Measurements from ENCODE around the gene NAA40.

Gene NAA40

DNA sequence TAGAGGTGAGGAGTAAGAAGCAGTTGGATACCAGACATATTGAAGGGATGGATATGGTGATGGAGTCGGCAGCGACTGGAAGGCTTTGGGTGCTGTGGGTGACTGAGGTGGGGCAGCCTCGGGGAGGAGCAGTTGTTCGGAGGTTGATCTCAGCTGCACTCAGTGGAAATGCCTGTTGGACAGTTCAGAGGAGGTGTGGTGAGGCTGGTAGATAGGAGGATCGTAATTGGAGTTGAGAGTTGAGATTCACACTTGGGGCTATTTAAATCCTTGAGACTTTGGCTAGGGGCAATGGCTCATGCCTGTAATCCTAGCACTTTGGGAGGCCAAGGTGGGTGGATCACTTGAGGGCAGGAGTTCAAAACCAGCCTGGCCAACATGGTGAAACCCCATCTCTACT lies 54.3 kb downstream of the NAA40 start:
- TF ChIP-seq ZNF565 (CRISPR knock-in tag; conservative IDR thresholded peaks at IDR 0.05; ENCODE audit: low read depth) (no peak), ZNF8 (CRISPR knock-in tag; IDR thresholded peaks at IDR 0.05) (no peak), TCF4 (CRISPR knock-in tag; IDR thresholded peaks at IDR 0.05; ENCODE audit: borderline replicate concordance) (no peak), ARNTL (CRISPR knock-in tag; IDR thresholded peaks at IDR 0.05; ENCODE audit: borderline replicate concordance, low read depth) (no peak), GLIS3 (CRISPR knock-in tag; IDR thresholded peaks at IDR 0.05) (no peak), CSDC2 (CRISPR knock-in tag; IDR thresholded peaks at IDR 0.05) (no peak), SNAI2 (CRISPR knock-in tag; IDR thresholded peaks at IDR 0.05) (no peak), PPARA (CRISPR knock-in tag; IDR thresholded peaks at IDR 0.05; ENCODE audit: borderline replicate concordance) (no peak), ISL1 (CRISPR knock-in tag; IDR thresholded peaks at IDR 0.05) (no peak), TOX (CRISPR knock-in tag; IDR thresholded peaks at IDR 0.05; ENCODE audit: borderline replicate concordance) (no peak), ZFP30 (CRISPR knock-in tag; IDR thresholded peaks at IDR 0.05) (no peak), OSR1 (CRISPR knock-in tag; IDR thresholded peaks at IDR 0.05) (no peak), ZC3H10 (CRISPR knock-in tag; IDR thresholded peaks at IDR 0.05) (no peak), ESRRG (CRISPR knock-in tag; IDR thresholded peaks at IDR 0.05) (no peak), BACH2 (CRISPR knock-in tag; IDR thresholded peaks at IDR 0.05; ENCODE audit: borderline replicate concordance) (no peak), RARB (CRISPR knock-in tag; IDR thresholded peaks at IDR 0.05) (no peak)
- TF ChIP-seq, protein P1, sequence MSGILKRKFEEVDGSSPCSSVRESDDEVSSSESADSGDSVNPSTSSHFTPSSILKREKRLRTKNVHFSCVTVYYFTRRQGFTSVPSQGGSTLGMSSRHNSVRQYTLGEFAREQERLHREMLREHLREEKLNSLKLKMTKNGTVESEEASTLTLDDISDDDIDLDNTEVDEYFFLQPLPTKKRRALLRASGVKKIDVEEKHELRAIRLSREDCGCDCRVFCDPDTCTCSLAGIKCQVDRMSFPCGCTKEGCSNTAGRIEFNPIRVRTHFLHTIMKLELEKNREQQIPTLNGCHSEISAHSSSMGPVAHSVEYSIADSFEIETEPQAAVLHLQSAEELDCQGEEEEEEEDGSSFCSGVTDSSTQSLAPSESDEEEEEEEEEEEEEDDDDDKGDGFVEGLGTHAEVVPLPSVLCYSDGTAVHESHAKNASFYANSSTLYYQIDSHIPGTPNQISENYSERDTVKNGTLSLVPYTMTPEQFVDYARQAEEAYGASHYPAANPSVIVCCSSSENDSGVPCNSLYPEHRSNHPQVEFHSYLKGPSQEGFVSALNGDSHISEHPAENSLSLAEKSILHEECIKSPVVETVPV (CRISPR knock-in tag; IDR thresholded peaks at IDR 0.05), result no peak
- TF ChIP-seq, protein P2, sequence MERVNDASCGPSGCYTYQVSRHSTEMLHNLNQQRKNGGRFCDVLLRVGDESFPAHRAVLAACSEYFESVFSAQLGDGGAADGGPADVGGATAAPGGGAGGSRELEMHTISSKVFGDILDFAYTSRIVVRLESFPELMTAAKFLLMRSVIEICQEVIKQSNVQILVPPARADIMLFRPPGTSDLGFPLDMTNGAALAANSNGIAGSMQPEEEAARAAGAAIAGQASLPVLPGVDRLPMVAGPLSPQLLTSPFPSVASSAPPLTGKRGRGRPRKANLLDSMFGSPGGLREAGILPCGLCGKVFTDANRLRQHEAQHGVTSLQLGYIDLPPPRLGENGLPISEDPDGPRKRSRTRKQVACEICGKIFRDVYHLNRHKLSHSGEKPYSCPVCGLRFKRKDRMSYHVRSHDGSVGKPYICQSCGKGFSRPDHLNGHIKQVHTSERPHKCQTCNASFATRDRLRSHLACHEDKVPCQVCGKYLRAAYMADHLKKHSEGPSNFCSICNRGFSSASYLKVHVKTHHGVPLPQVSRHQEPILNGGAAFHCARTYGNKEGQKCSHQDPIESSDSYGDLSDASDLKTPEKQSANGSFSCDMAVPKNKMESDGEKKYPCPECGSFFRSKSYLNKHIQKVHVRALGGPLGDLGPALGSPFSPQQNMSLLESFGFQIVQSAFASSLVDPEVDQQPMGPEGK (CRISPR knock-in tag; IDR thresholded peaks at IDR 0.05; ENCODE audit: borderline replicate concordance), result no peak
- TF ChIP-seq, protein P3, sequence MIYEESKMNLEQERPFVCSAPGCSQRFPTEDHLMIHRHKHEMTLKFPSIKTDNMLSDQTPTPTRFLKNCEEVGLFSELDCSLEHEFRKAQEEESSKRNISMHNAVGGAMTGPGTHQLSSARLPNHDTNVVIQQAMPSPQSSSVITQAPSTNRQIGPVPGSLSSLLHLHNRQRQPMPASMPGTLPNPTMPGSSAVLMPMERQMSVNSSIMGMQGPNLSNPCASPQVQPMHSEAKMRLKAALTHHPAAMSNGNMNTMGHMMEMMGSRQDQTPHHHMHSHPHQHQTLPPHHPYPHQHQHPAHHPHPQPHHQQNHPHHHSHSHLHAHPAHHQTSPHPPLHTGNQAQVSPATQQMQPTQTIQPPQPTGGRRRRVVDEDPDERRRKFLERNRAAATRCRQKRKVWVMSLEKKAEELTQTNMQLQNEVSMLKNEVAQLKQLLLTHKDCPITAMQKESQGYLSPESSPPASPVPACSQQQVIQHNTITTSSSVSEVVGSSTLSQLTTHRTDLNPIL (CRISPR knock-in tag; IDR thresholded peaks at IDR 0.05; ENCODE audit: low read depth), result no peak
- TF ChIP-seq, protein P4, sequence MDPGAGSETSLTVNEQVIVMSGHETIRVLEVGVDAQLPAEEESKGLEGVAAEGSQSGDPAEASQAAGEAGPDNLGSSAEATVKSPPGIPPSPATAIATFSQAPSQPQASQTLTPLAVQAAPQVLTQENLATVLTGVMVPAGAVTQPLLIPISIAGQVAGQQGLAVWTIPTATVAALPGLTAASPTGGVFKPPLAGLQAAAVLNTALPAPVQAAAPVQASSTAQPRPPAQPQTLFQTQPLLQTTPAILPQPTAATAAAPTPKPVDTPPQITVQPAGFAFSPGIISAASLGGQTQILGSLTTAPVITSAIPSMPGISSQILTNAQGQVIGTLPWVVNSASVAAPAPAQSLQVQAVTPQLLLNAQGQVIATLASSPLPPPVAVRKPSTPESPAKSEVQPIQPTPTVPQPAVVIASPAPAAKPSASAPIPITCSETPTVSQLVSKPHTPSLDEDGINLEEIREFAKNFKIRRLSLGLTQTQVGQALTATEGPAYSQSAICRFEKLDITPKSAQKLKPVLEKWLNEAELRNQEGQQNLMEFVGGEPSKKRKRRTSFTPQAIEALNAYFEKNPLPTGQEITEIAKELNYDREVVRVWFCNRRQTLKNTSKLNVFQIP (CRISPR knock-in tag; IDR thresholded peaks at IDR 0.05; ENCODE audit: borderline replicate concordance, low read depth), result no peak
- no peak for ATAC-seq

DNA sequence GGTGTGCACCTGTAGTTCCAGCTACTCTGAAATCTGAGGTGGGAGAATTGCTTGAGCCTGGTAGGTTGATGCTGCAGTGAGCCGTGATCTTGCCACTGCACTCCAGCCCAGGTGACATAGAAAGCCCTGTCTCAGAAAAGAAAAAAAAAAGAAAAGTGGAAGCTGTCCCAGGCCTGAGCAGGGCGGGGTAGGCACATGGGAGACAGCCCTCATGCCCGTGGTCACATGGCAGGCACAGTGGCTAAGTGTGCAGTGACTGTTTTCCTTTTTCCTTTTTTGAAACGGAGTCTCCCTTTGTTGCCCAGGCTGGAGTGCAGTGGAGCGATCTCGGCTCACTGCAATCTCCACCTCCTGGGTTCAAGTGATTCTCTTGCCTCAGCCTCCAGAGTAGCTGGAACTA lies 55.2 kb downstream of the NAA40 start:
- TF ChIP-seq PPARA (CRISPR knock-in tag; IDR thresholded peaks at IDR 0.05; ENCODE audit: borderline replicate concordance), result no peak
- TF ChIP-seq BACH2 (CRISPR knock-in tag; IDR thresholded peaks at IDR 0.05; ENCODE audit: borderline replicate concordance), result no peak
- TF ChIP-seq, protein P3 (CRISPR knock-in tag; IDR thresholded peaks at IDR 0.05; ENCODE audit: low read depth), result no peak
- TF ChIP-seq, protein P2 (CRISPR knock-in tag; IDR thresholded peaks at IDR 0.05; ENCODE audit: borderline replicate concordance), result no peak
- TF ChIP-seq ZFP30 (CRISPR knock-in tag; IDR thresholded peaks at IDR 0.05), result no peak
- no peak for TF ChIP-seq TCF4 (CRISPR knock-in tag; IDR thresholded peaks at IDR 0.05; ENCODE audit: borderline replicate concordance)
- TF ChIP-seq, protein P1 (CRISPR knock-in tag; IDR thresholded peaks at IDR 0.05), result no peak
- TF ChIP-seq GLIS3 (CRISPR knock-in tag; IDR thresholded peaks at IDR 0.05), result no peak
- no peak for TF ChIP-seq SNAI2 (CRISPR knock-in tag; IDR thresholded peaks at IDR 0.05)
- TF ChIP-seq OSR1 (CRISPR knock-in tag; IDR thresholded peaks at IDR 0.05), result no peak
- ATAC-seq, result no peak

All from SK-N-SH treated with all-trans-retinoic acid at 6 μM for 48 hours (cell line).